Keratinocyte (primary cell): ENCODE data around the gene PID1.

Experiments
- CTCF ChIP-seq, 3 experiments: IDR thresholded peaks in 1 of 3; conservative IDR thresholded peaks in 1 of 3; optimal IDR thresholded peaks in 1 of 3; 2 replicates in 2 of 3; 3 replicates in 1 of 3; pipeline versions ENCODE3 to v1.5.1; 2011; ENCODE audit warnings: low read length in 3 of 3, mild to moderate bottlenecking in 3 of 3, moderate library complexity in 2 of 3, control low read depth in 1 of 3, inconsistent platforms in 1 of 3; ENCODE audit not compliant: insufficient read depth in 2 of 3; ENCODE audit errors: extremely low read depth in 1 of 3
- EZH2 ChIP-seq: IDR thresholded peaks from one replicate; pipeline ENCODE4 v1.6.1; 2012; ENCODE audit warnings: inconsistent platforms, mild to moderate bottlenecking, low read length, moderate library complexity

GRCh38 chr2:229267080-229267479 is 4.0 kb downstream of the PID1 start:
- TF ChIP-seq CTCF (optimal IDR thresholded peaks at IDR 0.05 in 1 of 3, IDR thresholded peaks at IDR 0.05 in 1 of 3, conservative IDR thresholded peaks at IDR 0.05 in 1 of 3; ENCODE audit: extremely low read depth in 1 of 3, insufficient read depth in 2 of 3, low read length in 3 of 3) (no peak), EZH2 (no peak)
